ENCODE data around the gene TECR.

- no peak for TF ChIP-seq EZH2 (conservative IDR thresholded peaks at IDR 0.05; ENCODE audit: low read depth, low read length)
- TF ChIP-seq FOSL1 (CRISPR knock-in tag; IDR thresholded peaks at IDR 0.05; ENCODE audit: borderline replicate concordance), result no peak
- TF ChIP-seq SALL1 (CRISPR knock-in tag; IDR thresholded peaks at IDR 0.05), result no peak
- no peak for TF ChIP-seq TARDBP (CRISPR knock-in tag; IDR thresholded peaks at IDR 0.05)
- no peak for TF ChIP-seq ZNF605 (CRISPR knock-in tag; IDR thresholded peaks at IDR 0.05)
- no peak for TF ChIP-seq ATF5 (CRISPR knock-in tag; IDR thresholded peaks at IDR 0.05; ENCODE audit: low read depth)
- TF ChIP-seq ZNF784 (CRISPR knock-in tag; IDR thresholded peaks at IDR 0.05; ENCODE audit: borderline replicate concordance), result no peak
Observed at GRCh38 chr19:14544977-14545715, 15.8 kb downstream of the TECR start.
